ENCODE data around the gene KCNF1. TPM values are rescaled to one million over a fixed set of nuclear protein-coding genes. Genes with fewer than 3 reads are reported as not detected.

KCNF1 gene
- total and polyA plus RNA-seq, 2 of the 8 experiments (the other 6 are each of a cell fraction or from before 2014, with no cell fraction given) = 0.48 to 1.5 TPM

GRCh38 chr2:10946394-10946793 is 34.7 kb downstream of the KCNF1 start:
- H4K8ac ChIP-seq (ENCODE audit: extremely low read depth, insufficient read depth, low read length) = no peak overlapping the region
- H3K14ac ChIP-seq (ENCODE audit: insufficient read length) = no peak overlapping the region
- FAIRE-seq (no peak), DNase-seq (ENCODE audit: low read depth in 1 of 2, low spot score in 2 of 2) (no peak)
- no peaks in the 10 kb centered on the region; a peak in 1 of 4 replicates for H3K9me3 ChIP-seq (ENCODE audit: insufficient read depth in 2 of 2, low read depth in 1 of 2, low read length in 1 of 2)
- no peak overlapping the region for H3K9ac ChIP-seq (replicated peaks in 1 of 4; ENCODE audit: extremely low read depth in 1 of 4, low read depth in 3 of 4, low read length in 3 of 4)
- H3K79me1 ChIP-seq (ENCODE audit: low read depth, low read length) = no peaks in the 10 kb centered on the region
- WGBS, 2 experiments (ENCODE audit: extremely low coverage in 1 of 2, insufficient coverage in 1 of 2, insufficient read length in 1 of 2, insufficient replicate concordance in 2 of 2, low coverage in 1 of 2, low lambda C conversion rate in 2 of 2, missing lambda C conversion rate in 1 of 2) = 81% methylated on average over 6 of the region's 6 CpGs; no CpG with 5 or more reads in 1 of the 2 experiments
- H3K27me3 ChIP-seq (replicated peaks in 1 of 4; ENCODE audit: control insufficient read depth in 3 of 4, extremely low read depth in 1 of 4, insufficient read depth in 3 of 4, low read length in 3 of 4) = no peaks in the 10 kb centered on the region
- H3K4me3 ChIP-seq (ENCODE audit: extremely low read depth in 1 of 4, insufficient read depth in 2 of 4, low read depth in 3 of 4, low read length in 4 of 4) = no peak overlapping the region
- H2BK15ac ChIP-seq (ENCODE audit: low read length) = no peak overlapping the region
- H2BK20ac ChIP-seq (ENCODE audit: low read length) = no peak overlapping the region
- no peak overlapping the region for H2AK5ac ChIP-seq (ENCODE audit: low read depth, low read length)
- no peak overlapping the region for H2AFZ ChIP-seq (ENCODE audit: low read length)
- no peak overlapping the region for H3K4ac ChIP-seq (replicated peaks; ENCODE audit: insufficient read length, low read depth, low read length)
- peaks cover 5% of the 10 kb centered on the region; the same call in 1 of the 2 replicates for H3K23me2 ChIP-seq (ENCODE audit: low read depth, low read length)
- no peaks in the 10 kb centered on the region for H3K4me1 ChIP-seq (replicated peaks in 1 of 4; ENCODE audit: control insufficient read depth in 3 of 4, insufficient read depth in 4 of 4, low read length in 3 of 4)
- POLR2A ChIA-PET (ENCODE audit: partially characterized antibody) = no interaction called here
- no peak overlapping the region for H2BK5ac ChIP-seq (ENCODE audit: low read depth, low read length)
- no peak overlapping the region for H2BK120ac ChIP-seq (replicated peaks; ENCODE audit: low read depth, low read length)
- H4K5ac ChIP-seq (ENCODE audit: insufficient read length, low read depth, low read length) = no peak overlapping the region
- CTCF ChIA-PET (ENCODE audit: partially characterized antibody) = interaction anchor here (0.7 to 1.4 kb wide), 6 partner anchors 11 to 110 kb away, joined by 3 to 5 read pairs (median 3); no protein-coding TSS in a partner anchor
- H3K27ac ChIP-seq (ENCODE audit: low read depth, low read length) = no peak overlapping the region
- no peaks in the 10 kb centered on the region for H3K79me2 ChIP-seq (ENCODE audit: control insufficient read depth in 1 of 2, insufficient read depth in 2 of 2, low read length in 2 of 2)
- H3K56ac ChIP-seq (replicated peaks; ENCODE audit: insufficient read length, low read depth, low read length) = no peak overlapping the region
- H3K4me2 ChIP-seq (ENCODE audit: insufficient read depth in 1 of 2, low read depth in 2 of 2, low read length in 2 of 2) = no peak overlapping the region
- no peak overlapping the region for H3K18ac ChIP-seq (ENCODE audit: extremely low read depth, low read length)
- peaks cover 0 to 2% of the 10 kb centered on the region in 2 experiments for H4K20me1 ChIP-seq (replicated peaks in 1 of 2; ENCODE audit: control insufficient read depth in 1 of 2, insufficient read depth in 2 of 2, low read length in 2 of 2)
- H3K23ac ChIP-seq (ENCODE audit: insufficient read length) = no peak overlapping the region
- no peak overlapping the region for H2BK12ac ChIP-seq (ENCODE audit: low read depth, low read length)
- H3K36me3 ChIP-seq (ENCODE audit: control insufficient read depth in 2 of 4, insufficient read depth in 4 of 4, low read length in 3 of 4) = no peaks in the 10 kb centered on the region
- no peak overlapping the region for H4K91ac ChIP-seq (replicated peaks; ENCODE audit: insufficient read length, low read length)
- TF ChIP-seq CEBPB (IDR thresholded peaks at IDR 0.05; ENCODE audit: low read depth, low read length) = no peak
- no peak for TF ChIP-seq HDAC2 (IDR thresholded peaks at IDR 0.05; ENCODE audit: borderline replicate concordance in 1 of 2, low read depth in 2 of 2, low read length in 2 of 2)
- no peak for TF ChIP-seq MAFK (IDR thresholded peaks at IDR 0.05; ENCODE audit: low read depth, low read length)
- TF ChIP-seq GTF2F1 (IDR thresholded peaks at IDR 0.05; ENCODE audit: borderline replicate concordance, low read depth, low read length) = no peak
- no peak for TF ChIP-seq CBX5 (IDR thresholded peaks at IDR 0.05; ENCODE audit: low read depth, low read length)
